HL-60 (cell line): ENCODE results near the gene CD4.
"Not testable (repeated sequence)": the region's sequence is repeated elsewhere in the genome, so short reads cannot be mapped to it uniquely, and the experiment has no call there.

Source experiments
- POLR2AphosphoS5 ChIP-seq: IDR thresholded peaks from 2 replicates; pipeline ENCODE4 v1.6.1; 2012; ENCODE audit warnings: low read depth
- TF ChIP-seq, protein P1 (sequence below): IDR thresholded peaks from one replicate; pipeline ENCODE4 v1.5.1; 2011; ENCODE audit warnings: low read length, control low read depth, inconsistent platforms; ENCODE audit not compliant: insufficient read depth

DNA sequence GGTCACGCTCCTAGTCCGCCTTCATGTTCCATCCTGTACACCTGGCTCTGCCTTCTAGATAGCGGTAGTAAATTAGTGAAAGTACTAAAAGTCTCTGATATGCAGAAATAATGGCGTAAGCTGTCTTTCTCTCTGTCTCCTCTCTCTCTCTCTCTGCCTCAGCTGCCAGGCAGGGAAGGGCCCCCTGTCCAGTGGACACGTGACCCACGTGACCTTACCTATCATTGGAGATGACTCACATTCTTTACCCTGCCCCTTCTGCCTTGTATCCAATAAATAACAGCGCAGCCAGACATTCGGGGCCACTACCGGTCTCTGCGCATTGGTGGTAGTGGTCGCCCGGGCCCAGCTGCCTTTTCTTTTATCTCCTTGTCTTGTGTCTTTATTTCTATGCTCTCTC lies 47.2 kb upstream of the CD4 start:
- TF ChIP-seq, protein P1, sequence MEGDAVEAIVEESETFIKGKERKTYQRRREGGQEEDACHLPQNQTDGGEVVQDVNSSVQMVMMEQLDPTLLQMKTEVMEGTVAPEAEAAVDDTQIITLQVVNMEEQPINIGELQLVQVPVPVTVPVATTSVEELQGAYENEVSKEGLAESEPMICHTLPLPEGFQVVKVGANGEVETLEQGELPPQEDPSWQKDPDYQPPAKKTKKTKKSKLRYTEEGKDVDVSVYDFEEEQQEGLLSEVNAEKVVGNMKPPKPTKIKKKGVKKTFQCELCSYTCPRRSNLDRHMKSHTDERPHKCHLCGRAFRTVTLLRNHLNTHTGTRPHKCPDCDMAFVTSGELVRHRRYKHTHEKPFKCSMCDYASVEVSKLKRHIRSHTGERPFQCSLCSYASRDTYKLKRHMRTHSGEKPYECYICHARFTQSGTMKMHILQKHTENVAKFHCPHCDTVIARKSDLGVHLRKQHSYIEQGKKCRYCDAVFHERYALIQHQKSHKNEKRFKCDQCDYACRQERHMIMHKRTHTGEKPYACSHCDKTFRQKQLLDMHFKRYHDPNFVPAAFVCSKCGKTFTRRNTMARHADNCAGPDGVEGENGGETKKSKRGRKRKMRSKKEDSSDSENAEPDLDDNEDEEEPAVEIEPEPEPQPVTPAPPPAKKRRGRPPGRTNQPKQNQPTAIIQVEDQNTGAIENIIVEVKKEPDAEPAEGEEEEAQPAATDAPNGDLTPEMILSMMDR, result not testable (repeated sequence)
- TF ChIP-seq POLR2AphosphoS5, result not testable (repeated sequence)
